Tibial nerve (tissue), 4 donors: ENCODE results near the gene CCT5. TPM values are rescaled to one million over a fixed set of nuclear protein-coding genes. Genes with fewer than 3 reads are reported as not detected.
"Not testable (repeated sequence)": the region's sequence is repeated elsewhere in the genome, so short reads cannot be mapped to it uniquely, and the experiment has no call there.

Experiments
- DNase-seq, 2 donors: peaks; one replicate each; pipeline ENCODE4 v3.0.0-alpha.2; 2019; ENCODE audit warnings: low spot score in 2 of 2
- H3K27ac ChIP-seq, 4 donors: fragments of 200-600 bp; sonication (generic) in 3 of 4; one replicate each; pipeline ENCODE4 v1.5.1; 2017 to 2019; ENCODE audit warnings: mild to moderate bottlenecking in 1 of 4
- H3K27me3 ChIP-seq, 2 donors: fragments of 200-600 bp; sonication (generic) in 1 of 2; one replicate each; pipeline versions ENCODE4 v1.5.1 to v1.6.0; 2017 to 2019
- H3K36me3 ChIP-seq, 3 donors: fragments of 200-600 bp; sonication (generic); one replicate each; pipeline ENCODE4 v1.5.1; 2018 to 2019
- H3K4me1 ChIP-seq, 4 donors: fragments of 200-600 bp; sonication (generic) in 3 of 4; one replicate each; pipeline ENCODE4 v1.5.1; 2017 to 2019
- H3K4me3 ChIP-seq, 4 donors: fragments of 200-600 bp; sonication (generic) in 3 of 4; one replicate each; pipeline ENCODE4 v1.5.1; 2017 to 2019; ENCODE audit warnings: mild to moderate bottlenecking in 1 of 4, moderate library complexity in 1 of 4
- H3K9me3 ChIP-seq, 4 donors: fragments of 200-600 bp; sonication (generic) in 3 of 4; one replicate each; pipeline ENCODE4 v1.5.1; 2017 to 2019
- CTCF ChIP-seq, 5 experiments: fragments of 200-600 bp in 3 of 5; fragments of 450-650 bp in 2 of 5; sonication (generic) in 3 of 5; IDR thresholded peaks; one replicate each; pipeline ENCODE4 v1.5.1; 2016 to 2019; ENCODE audit warnings: antibody characterized with exemption in 5 of 5, mild to moderate bottlenecking in 3 of 5, moderate library complexity in 2 of 5
- EP300 ChIP-seq, 2 donors: sonication (generic); formaldehyde crosslinking; IDR thresholded peaks; one replicate each; pipeline ENCODE4 v1.6.1; 2017; ENCODE audit warnings: antibody characterized with exemption in 2 of 2, mild to moderate bottlenecking in 1 of 2
- POLR2A ChIP-seq, 2 donors: fragments of 450-650 bp; IDR thresholded peaks; one replicate each; pipeline ENCODE4 v1.6.1; 2017; ENCODE audit warnings: antibody characterized with exemption in 2 of 2, mild to moderate bottlenecking in 2 of 2, moderate library complexity in 2 of 2
- WGBS, 2 donors: methylation state at CpG; one replicate each; pipeline ENCODE4 v1.1.5; 2018; 5-methylcytosine and 5-hydroxymethylcytosine counted together
- total RNA-seq, 4 donors: library from RNA; depleted of rRNA; stranded (reverse); fragments of >200 nt; gene quantifications; one replicate each; pipeline ENCODE4 v1.1.0, GENCODE V29; 2016

The CCT5 gene
- total RNA-seq, 4 donors from 2014 or later = 102 to 152 (median 120) TPM

- 59 to 65% methylated on average over 4 of the region's 4 CpGs for WGBS, 2 donors
Measured at GRCh38 chr5:10266137-10266536, 16.1 kb downstream of the CCT5 start.

DNA sequence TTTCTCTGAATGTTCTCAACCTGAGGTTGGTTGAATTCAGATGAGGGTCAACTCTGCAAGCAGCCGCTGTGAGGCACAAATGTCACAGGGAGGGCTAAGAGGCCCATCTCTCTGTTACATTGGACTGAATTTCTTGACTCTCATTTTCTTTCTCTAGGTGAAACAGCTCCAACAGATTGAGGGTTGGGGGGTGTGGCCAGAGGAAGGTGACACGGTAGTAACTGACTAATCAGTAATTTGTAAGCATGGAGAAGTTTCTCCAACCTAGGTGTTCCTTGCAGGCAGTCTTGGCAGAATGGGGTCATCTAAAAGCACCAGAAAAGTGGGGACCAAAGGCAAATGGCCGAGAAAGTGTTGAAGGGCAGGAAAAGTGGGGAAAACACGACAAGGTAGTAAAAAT is 16.8 kb downstream of the CCT5 start:
- WGBS, 2 donors = 83 to 91% methylated on average over 4 of the region's 4 CpGs
- H3K4me3 ChIP-seq = no peak overlapping the region

More at GRCh38 chr5:10266137-10266536, 16.1 kb downstream of the CCT5 start:
- TF ChIP-seq POLR2A (IDR thresholded peaks at IDR 0.05) = no peak
- no peak for TF ChIP-seq EP300 (IDR thresholded peaks at IDR 0.05)
- no peak for TF ChIP-seq CTCF (IDR thresholded peaks at IDR 0.05)
- DNase-seq = no peak
- no peaks in the 10 kb centered on the region for H3K9me3 ChIP-seq
- no peak overlapping the region for H3K4me3 ChIP-seq
- H3K36me3 ChIP-seq = peaks cover 0 to 56% (median 13%) of the 10 kb centered on the region in 3 donors
- H3K27me3 ChIP-seq = no peaks in the 10 kb centered on the region
- no peak overlapping the region for H3K27ac ChIP-seq
- H3K4me1 ChIP-seq = no peaks in the 10 kb centered on the region

GRCh38 chr5:10268100-10268499 is 18.0 kb downstream of the CCT5 start:
- Histone ChIP-seq H3K27me3 (no peaks in the 10 kb centered on the region), H3K27ac (no peak overlapping the region), H3K4me1 (no peaks in the 10 kb centered on the region), H3K4me3 (no peak overlapping the region), H3K36me3 (peaks cover 0 to 37% (median 1%) of the 10 kb centered on the region in 3 donors), H3K9me3 (no peaks in the 10 kb centered on the region)
- DNase-seq = no peak
- WGBS, 2 donors = 93 to 96% methylated on average over 10 of the region's 10 CpGs
- TF ChIP-seq CTCF (IDR thresholded peaks at IDR 0.05) (no peak), EP300 (IDR thresholded peaks at IDR 0.05) (no peak), POLR2A (IDR thresholded peaks at IDR 0.05) (no peak)

More for the DNA sequence above, 16.8 kb downstream of the CCT5 start:
- TF ChIP-seq EP300 (IDR thresholded peaks at IDR 0.05) (no peak), POLR2A (IDR thresholded peaks at IDR 0.05) (no peak), CTCF (IDR thresholded peaks at IDR 0.05) (no peak)
- Histone ChIP-seq H3K36me3 (peaks cover 0 to 49% (median 7%) of the 10 kb centered on the region in 3 donors), H3K27ac (no peak overlapping the region), H3K4me1 (no peaks in the 10 kb centered on the region), H3K9me3 (no peaks in the 10 kb centered on the region), H3K27me3 (no peaks in the 10 kb centered on the region)
- DNase-seq = no peak

GRCh38 chr5:10272053-10272874 is 22.2 kb downstream of the CCT5 start:
- 71 to 73% methylated on average over 8 to 9 of the region's 9 CpGs for WGBS, 2 donors

GRCh38 chr5:10272875-10273209 is 22.8 kb downstream of the CCT5 start:
- H3K36me3 ChIP-seq, H3K9me3 ChIP-seq, H3K4me1 ChIP-seq, DNase-seq, H3K27ac ChIP-seq, H3K4me3 ChIP-seq, H3K27me3 ChIP-seq: not testable (repeated sequence)
- 35 to 53% methylated on average over 6 of the region's 6 CpGs for WGBS, 2 donors

More at GRCh38 chr5:10272053-10272874, 22.2 kb downstream of the CCT5 start:
- Histone ChIP-seq H3K27me3 (no peaks in the 10 kb centered on the region), H3K27ac (no peak overlapping the region), H3K36me3 (no peaks in the 10 kb centered on the region), H3K9me3 (no peaks in the 10 kb centered on the region), H3K4me3 (no peak overlapping the region), H3K4me1 (no peaks in the 10 kb centered on the region)
- TF ChIP-seq CTCF (IDR thresholded peaks at IDR 0.05) (no peak), POLR2A (IDR thresholded peaks at IDR 0.05) (no peak), EP300 (IDR thresholded peaks at IDR 0.05) (no peak)
- no peak for DNase-seq
